ES-I3 (cell line): ENCODE data around the gene SGMS1.

Experiments used
- H3K36me3 ChIP-seq: 2 replicates; pipeline ENCODE4 v1.6.1; 2013; ENCODE audit warnings: mild to moderate bottlenecking, low read length, control low read depth, moderate library complexity; ENCODE audit not compliant: insufficient read depth
- H3K4me1 ChIP-seq: 2 replicates; pipeline ENCODE4 v1.6.1; 2013; ENCODE audit warnings: mild to moderate bottlenecking, control low read depth, low read length; ENCODE audit not compliant: insufficient read depth
- H3K9ac ChIP-seq: 2 replicates; pipeline ENCODE4 v1.6.1; 2013; ENCODE audit warnings: low read depth, mild to moderate bottlenecking, low read length, moderate library complexity
- H3K9me3 ChIP-seq: 2 replicates; pipeline ENCODE4 v1.6.1; 2013; ENCODE audit warnings: mild to moderate bottlenecking, low read length, moderate library complexity; ENCODE audit not compliant: control insufficient read depth, insufficient read depth

Gene SGMS1

GRCh38 chr10:50316695-50317648 is 306.8 kb downstream of the SGMS1 start:
- Histone ChIP-seq H3K9me3 (no peaks in the 10 kb centered on the region), H3K9ac (no peak overlapping the region), H3K36me3 (no peaks in the 10 kb centered on the region), H3K4me1 (no peaks in the 10 kb centered on the region; the same call in 1 of the 2 replicates)

- H3K4me1 ChIP-seq, result no peaks in the 10 kb centered on the region; the same call in 1 of the 2 replicates
- no peak overlapping the region for H3K9ac ChIP-seq
- no peaks in the 10 kb centered on the region for H3K9me3 ChIP-seq
- no peaks in the 10 kb centered on the region for H3K36me3 ChIP-seq
Observed at GRCh38 chr10:50316174-50316573, 307.6 kb downstream of the SGMS1 start.

GRCh38 chr10:50315424-50315823 is 308.3 kb downstream of the SGMS1 start:
- H3K4me1 ChIP-seq, result no peaks in the 10 kb centered on the region; the same call in 1 of the 2 replicates

GRCh38 chr10:50314169-50315071 is 309.3 kb downstream of the SGMS1 start:
- Histone ChIP-seq H3K4me1 (no peaks in the 10 kb centered on the region; the same call in 1 of the 2 replicates), H3K9me3 (no peaks in the 10 kb centered on the region), H3K36me3 (no peaks in the 10 kb centered on the region), H3K9ac (no peak overlapping the region)

More at GRCh38 chr10:50315424-50315823, 308.3 kb downstream of the SGMS1 start:
- no peaks in the 10 kb centered on the region for H3K9me3 ChIP-seq
- no peak overlapping the region for H3K9ac ChIP-seq
- no peaks in the 10 kb centered on the region for H3K36me3 ChIP-seq

- no peak overlapping the region for H3K9ac ChIP-seq
- no peaks in the 10 kb centered on the region; the same call in 1 of the 2 replicates for H3K4me1 ChIP-seq
- H3K9me3 ChIP-seq, result no peaks in the 10 kb centered on the region
- no peaks in the 10 kb centered on the region for H3K36me3 ChIP-seq
Observed at GRCh38 chr10:50312464-50313437, 311.0 kb downstream of the SGMS1 start.

- Histone ChIP-seq H3K36me3 (no peaks in the 10 kb centered on the region), H3K9ac (no peak overlapping the region), H3K9me3 (no peaks in the 10 kb centered on the region), H3K4me1 (no peaks in the 10 kb centered on the region)
Observed at GRCh38 chr10:50310560-50311174, 313.1 kb downstream of the SGMS1 start.

DNA sequence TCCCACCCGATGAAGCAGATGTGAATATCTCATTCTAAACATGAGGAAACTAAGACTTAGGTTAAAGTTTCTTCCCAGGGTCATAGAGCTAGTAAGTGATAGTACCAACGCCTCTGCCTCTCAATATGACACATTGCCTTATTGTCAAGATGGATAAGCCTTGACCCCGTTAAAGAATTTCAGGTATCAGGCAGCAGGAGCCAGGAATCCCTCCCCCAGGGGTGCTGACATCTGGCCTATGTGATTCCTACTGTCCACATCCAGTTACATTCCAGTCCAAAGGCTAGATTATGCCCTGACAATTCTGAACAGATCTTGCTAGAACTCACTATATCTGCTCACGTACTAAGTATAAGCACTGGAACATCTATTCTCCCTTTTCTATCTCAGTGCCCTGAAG is 314.4 kb downstream of the SGMS1 start:
- Histone ChIP-seq H3K36me3 (no peaks in the 10 kb centered on the region), H3K9ac (no peak overlapping the region), H3K4me1 (no peaks in the 10 kb centered on the region)

DNA sequence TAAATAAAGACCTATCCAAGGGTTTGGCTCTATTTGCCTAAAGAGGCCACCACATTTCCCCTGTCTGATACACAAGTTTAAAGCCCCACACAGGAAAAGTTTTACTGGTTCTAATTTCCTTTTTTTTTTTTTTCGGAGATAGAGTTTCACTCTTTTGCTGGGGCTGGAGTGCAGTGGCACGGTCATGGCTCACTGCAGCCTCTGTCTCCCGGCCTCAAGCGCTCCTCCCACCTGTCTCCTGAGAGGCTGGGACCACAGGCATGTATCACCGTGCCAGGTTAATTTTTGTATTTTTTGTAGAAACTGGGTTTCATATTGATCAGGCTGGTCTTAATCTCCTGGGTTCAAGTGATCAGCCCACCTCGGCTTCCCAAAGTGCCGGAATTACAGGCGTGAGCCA is 319.1 kb downstream of the SGMS1 start:
- Histone ChIP-seq H3K4me1 (no peaks in the 10 kb centered on the region), H3K9me3 (no peaks in the 10 kb centered on the region), H3K9ac (no peak overlapping the region), H3K36me3 (no peaks in the 10 kb centered on the region)

More for the DNA sequence above, 314.4 kb downstream of the SGMS1 start:
- H3K9me3 ChIP-seq, result no peaks in the 10 kb centered on the region

- Histone ChIP-seq H3K4me1 (no peaks in the 10 kb centered on the region), H3K9me3 (no peaks in the 10 kb centered on the region), H3K9ac (no peak overlapping the region), H3K36me3 (no peaks in the 10 kb centered on the region)
Observed at GRCh38 chr10:50299948-50300669, 323.6 kb downstream of the SGMS1 start.

DNA sequence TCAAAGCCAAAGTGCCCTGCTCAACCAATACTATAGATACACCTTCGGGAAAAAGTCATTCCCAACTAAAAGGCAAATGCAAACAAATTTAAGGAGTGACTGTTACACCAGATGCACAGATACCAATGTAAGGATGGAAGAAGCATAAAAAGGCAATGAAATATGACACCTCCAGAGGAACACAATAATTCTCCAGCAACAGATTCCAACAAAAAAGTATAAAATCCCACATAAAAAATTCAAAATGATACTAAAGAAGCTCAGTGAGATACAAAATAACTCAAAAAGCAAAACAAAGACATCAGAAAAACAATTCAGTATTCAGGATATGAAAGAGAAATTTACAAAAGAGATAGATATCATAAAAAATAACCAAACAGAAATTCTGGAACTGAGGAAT is 328.4 kb downstream of the SGMS1 start:
- no peaks in the 10 kb centered on the region for H3K4me1 ChIP-seq
- H3K9me3 ChIP-seq, result no peaks in the 10 kb centered on the region
- H3K9ac ChIP-seq, result no peak overlapping the region
- H3K36me3 ChIP-seq, result no peaks in the 10 kb centered on the region

- H3K36me3 ChIP-seq, result no peaks in the 10 kb centered on the region
- H3K9me3 ChIP-seq, result no peaks in the 10 kb centered on the region
- no peak overlapping the region for H3K9ac ChIP-seq
- H3K4me1 ChIP-seq, result no peaks in the 10 kb centered on the region
Observed at GRCh38 chr10:50294582-50294981, 329.2 kb downstream of the SGMS1 start.

GRCh38 chr10:50293513-50294313 is 330.0 kb downstream of the SGMS1 start:
- Histone ChIP-seq H3K9ac (no peak overlapping the region), H3K36me3 (no peaks in the 10 kb centered on the region), H3K4me1 (no peaks in the 10 kb centered on the region), H3K9me3 (no peaks in the 10 kb centered on the region)
